ENCODE data around the gene DOP1A. TPM values are rescaled to one million over a fixed set of nuclear protein-coding genes. Genes with fewer than 3 reads are reported as not detected.

Gene DOP1A
- total and polyA plus RNA-seq, 2 of the 13 experiments (the other 11 are each of a cell fraction or from before 2014, with no cell fraction given): 5.2 to 16.7 TPM

DNA sequence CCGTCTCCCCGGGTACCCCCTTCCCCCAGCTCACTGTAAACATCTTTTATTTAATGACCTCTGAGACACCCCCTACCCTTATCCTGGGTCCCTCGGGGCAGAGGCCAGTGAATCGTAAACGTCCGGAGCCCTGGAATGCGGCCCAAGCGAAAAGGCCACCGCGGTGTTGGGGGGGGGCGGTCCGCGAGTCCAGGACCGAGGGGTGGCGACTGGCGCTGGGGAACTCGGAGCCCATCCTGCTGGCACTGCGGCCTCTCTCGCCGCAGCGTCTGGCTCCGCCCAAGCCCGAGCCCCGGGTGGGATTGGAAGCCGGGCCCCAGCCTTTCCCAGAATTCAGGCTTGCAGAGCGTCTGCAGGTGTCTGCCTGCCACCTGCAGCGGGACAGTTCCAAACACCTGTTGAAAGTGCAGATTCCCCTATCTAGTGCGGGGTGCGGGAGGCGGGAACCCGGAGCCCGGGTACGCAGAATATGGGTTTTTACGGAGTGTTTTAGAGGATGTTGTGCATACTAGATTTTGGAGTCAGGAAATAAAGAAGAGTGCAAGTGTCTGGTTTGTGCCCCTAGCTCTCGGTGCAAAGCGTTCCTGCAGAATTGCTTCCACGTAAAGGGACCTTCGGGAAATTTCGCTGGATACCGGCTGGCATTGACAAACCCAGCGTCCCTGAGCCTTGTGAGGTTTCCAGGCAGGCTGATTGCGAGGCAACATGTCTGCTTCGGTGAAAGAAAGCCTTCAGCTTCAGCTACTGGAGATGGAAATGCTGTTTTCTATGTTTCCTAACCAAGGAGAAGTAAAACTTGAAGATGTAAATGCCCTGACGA, 126.5 kb downstream of the DOP1A start:
- no TSS peak for BruUV-seq (replicated peaks)
- H3K36me3 ChIP-seq (replicated peaks in 1 of 2; ENCODE audit: control insufficient read depth in 1 of 2, insufficient read depth in 2 of 2, low read length in 2 of 2): peaks cover 4 to 29% of the 10 kb centered on the region in 2 experiments
- no peaks in the 10 kb centered on the region; a peak in 1 of 5 replicates for H3K27me3 ChIP-seq (ENCODE audit: control insufficient read depth in 1 of 2, insufficient read depth in 2 of 2, low read length in 2 of 2)
- no peaks in the 10 kb centered on the region for H3K9me3 ChIP-seq (ENCODE audit: low read length)
- H3K9ac ChIP-seq (ENCODE audit: insufficient read depth, low read depth, low read length): peak overlapping the region; percentile 98
- H3K4me2 ChIP-seq (ENCODE audit: low read depth, low read length): peak overlapping the region; percentile 97
- ATAC-seq (peak; percentile 86), DNase-seq (ENCODE audit: low spot score) (peak; percentile 30), FAIRE-seq (no peak)
- H3K27ac ChIP-seq (ENCODE audit: extremely low read length, insufficient read depth, low read length): peak overlapping the region; percentile 95
- peaks cover 44% of the 10 kb centered on the region for H3K4me1 ChIP-seq (ENCODE audit: insufficient read depth, low read length)
- H3K79me2 ChIP-seq (ENCODE audit: insufficient read depth, low read length): peaks cover 48% of the 10 kb centered on the region
- ChIA-PET POLR2A (interaction anchor here (1.0 to 2.7 kb wide), 4 partner anchors 14 to 946 kb away, joined by 3 to 7 read pairs (median 6); partner anchors contain the start of genes DOP1A, IBTK and UBE3D), CTCF (ENCODE audit: low intra/inter-chr PET ratio, low total read pairs) (no interaction called here)
- WGBS (ENCODE audit: low lambda C conversion rate): 6% methylated on average over 21 of the region's 44 CpGs
- peaks cover 27% of the 10 kb centered on the region for H4K20me1 ChIP-seq (ENCODE audit: insufficient read depth, low read length)
- in situ Hi-C loops (cut with HindIII; ENCODE audit: extremely low pct_ligation_motif_present, low pct_unique_long_range_greater_than_20kb): loop anchor here (25.0 kb wide), 1 partner anchor 957 kb away; the partner anchor contains the start of gene IBTK
- peak overlapping the region; percentile 90 to 98 (median 97) for H3K4me3 ChIP-seq (replicated peaks in 1 of 3; ENCODE audit: insufficient read depth in 1 of 3, low read depth in 2 of 3, low read length in 3 of 3)
- intact Hi-C loops (cut with micrococcal nuclease; ENCODE audit: unreplicated experiment): loop anchor here (1.0 to 5.0 kb wide), 4 partner anchors 21 to 947 kb away; partner anchors contain the start of genes DOP1A and IBTK
- no peak overlapping the region for H2AFZ ChIP-seq (ENCODE audit: low read length)
- TF ChIP-seq PRMT3 (CRISPR knock-in tag; IDR thresholded peaks at IDR 0.05; ENCODE audit: borderline replicate concordance, low read depth) (0 out of 2 replicates have a peak, but pooled peaks have one; percentile 36), ZFAT (CRISPR knock-in tag; conservative IDR thresholded peaks at IDR 0.05) (no peak), SNAI1 (CRISPR knock-in tag; IDR thresholded peaks at IDR 0.05; ENCODE audit: borderline replicate concordance) (0 out of 2 replicates have a peak, but pooled peaks have one; percentile 66), GPN1 (CRISPR knock-in tag; IDR thresholded peaks at IDR 0.05; ENCODE audit: borderline replicate concordance) (no peak), ZNF564 (CRISPR knock-in tag; IDR thresholded peaks at IDR 0.05) (0 out of 2 replicates have a peak, but pooled peaks have one; percentile 27), SP5 (CRISPR knock-in tag; IDR thresholded peaks at IDR 0.05; ENCODE audit: borderline replicate concordance, low read depth) (peak; percentile 46; the same call in 1 of the 2 replicates)
- TF ChIP-seq, protein P1, sequence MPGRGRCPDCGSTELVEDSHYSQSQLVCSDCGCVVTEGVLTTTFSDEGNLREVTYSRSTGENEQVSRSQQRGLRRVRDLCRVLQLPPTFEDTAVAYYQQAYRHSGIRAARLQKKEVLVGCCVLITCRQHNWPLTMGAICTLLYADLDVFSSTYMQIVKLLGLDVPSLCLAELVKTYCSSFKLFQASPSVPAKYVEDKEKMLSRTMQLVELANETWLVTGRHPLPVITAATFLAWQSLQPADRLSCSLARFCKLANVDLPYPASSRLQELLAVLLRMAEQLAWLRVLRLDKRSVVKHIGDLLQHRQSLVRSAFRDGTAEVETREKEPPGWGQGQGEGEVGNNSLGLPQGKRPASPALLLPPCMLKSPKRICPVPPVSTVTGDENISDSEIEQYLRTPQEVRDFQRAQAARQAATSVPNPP (CRISPR knock-in tag; IDR thresholded peaks at IDR 0.05): peak; percentile 15; the same call in 1 of the 2 replicates
- TF ChIP-seq, protein P2, sequence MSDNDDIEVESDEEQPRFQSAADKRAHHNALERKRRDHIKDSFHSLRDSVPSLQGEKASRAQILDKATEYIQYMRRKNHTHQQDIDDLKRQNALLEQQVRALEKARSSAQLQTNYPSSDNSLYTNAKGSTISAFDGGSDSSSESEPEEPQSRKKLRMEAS (IDR thresholded peaks at IDR 0.05): 0 out of 2 replicates have a peak, but pooled peaks have one; percentile 18
- TF ChIP-seq, protein P3, sequence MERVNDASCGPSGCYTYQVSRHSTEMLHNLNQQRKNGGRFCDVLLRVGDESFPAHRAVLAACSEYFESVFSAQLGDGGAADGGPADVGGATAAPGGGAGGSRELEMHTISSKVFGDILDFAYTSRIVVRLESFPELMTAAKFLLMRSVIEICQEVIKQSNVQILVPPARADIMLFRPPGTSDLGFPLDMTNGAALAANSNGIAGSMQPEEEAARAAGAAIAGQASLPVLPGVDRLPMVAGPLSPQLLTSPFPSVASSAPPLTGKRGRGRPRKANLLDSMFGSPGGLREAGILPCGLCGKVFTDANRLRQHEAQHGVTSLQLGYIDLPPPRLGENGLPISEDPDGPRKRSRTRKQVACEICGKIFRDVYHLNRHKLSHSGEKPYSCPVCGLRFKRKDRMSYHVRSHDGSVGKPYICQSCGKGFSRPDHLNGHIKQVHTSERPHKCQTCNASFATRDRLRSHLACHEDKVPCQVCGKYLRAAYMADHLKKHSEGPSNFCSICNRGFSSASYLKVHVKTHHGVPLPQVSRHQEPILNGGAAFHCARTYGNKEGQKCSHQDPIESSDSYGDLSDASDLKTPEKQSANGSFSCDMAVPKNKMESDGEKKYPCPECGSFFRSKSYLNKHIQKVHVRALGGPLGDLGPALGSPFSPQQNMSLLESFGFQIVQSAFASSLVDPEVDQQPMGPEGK (CRISPR knock-in tag; IDR thresholded peaks at IDR 0.05): 0 out of 2 replicates have a peak, but pooled peaks have one; percentile 47
- TF ChIP-seq, protein P4, sequence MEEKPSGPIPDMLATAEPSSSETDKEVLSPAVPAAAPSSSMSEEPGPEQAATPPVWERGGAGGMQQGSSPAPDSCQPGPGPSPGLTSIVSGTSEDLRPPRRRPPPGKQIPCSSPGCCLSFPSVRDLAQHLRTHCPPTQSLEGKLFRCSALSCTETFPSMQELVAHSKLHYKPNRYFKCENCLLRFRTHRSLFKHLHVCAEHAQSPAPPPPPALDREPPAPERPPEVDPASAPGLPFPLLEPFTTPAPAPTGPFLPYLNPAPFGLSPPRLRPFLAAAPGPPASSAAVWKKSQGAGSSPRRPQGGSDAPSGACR (CRISPR knock-in tag; IDR thresholded peaks at IDR 0.05): no peak
- TF ChIP-seq, protein P5, sequence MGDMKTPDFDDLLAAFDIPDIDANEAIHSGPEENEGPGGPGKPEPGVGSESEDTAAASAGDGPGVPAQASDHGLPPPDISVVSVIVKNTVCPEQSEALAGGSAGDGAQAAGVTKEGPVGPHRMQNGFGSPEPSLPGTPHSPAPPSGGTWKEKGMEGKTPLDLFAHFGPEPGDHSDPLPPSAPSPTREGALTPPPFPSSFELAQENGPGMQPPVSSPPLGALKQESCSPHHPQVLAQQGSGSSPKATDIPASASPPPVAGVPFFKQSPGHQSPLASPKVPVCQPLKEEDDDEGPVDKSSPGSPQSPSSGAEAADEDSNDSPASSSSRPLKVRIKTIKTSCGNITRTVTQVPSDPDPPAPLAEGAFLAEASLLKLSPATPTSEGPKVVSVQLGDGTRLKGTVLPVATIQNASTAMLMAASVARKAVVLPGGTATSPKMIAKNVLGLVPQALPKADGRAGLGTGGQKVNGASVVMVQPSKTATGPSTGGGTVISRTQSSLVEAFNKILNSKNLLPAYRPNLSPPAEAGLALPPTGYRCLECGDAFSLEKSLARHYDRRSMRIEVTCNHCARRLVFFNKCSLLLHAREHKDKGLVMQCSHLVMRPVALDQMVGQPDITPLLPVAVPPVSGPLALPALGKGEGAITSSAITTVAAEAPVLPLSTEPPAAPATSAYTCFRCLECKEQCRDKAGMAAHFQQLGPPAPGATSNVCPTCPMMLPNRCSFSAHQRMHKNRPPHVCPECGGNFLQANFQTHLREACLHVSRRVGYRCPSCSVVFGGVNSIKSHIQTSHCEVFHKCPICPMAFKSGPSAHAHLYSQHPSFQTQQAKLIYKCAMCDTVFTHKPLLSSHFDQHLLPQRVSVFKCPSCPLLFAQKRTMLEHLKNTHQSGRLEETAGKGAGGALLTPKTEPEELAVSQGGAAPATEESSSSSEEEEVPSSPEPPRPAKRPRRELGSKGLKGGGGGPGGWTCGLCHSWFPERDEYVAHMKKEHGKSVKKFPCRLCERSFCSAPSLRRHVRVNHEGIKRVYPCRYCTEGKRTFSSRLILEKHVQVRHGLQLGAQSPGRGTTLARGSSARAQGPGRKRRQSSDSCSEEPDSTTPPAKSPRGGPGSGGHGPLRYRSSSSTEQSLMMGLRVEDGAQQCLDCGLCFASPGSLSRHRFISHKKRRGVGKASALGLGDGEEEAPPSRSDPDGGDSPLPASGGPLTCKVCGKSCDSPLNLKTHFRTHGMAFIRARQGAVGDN (CRISPR knock-in tag; IDR thresholded peaks at IDR 0.05): peak; percentile 49
